Esophagus muscularis mucosa (tissue), 4 donors: ENCODE data around the gene GTF3C4.

Experiments used
- CTCF ChIP-seq, 3 experiments: fragments of 200-600 bp in 2 of 3; fragments of 450-650 bp in 1 of 3; sonication (generic) in 2 of 3; IDR thresholded peaks; one replicate each; pipeline ENCODE4 v1.5.1; 2017 to 2019; ENCODE audit warnings: antibody characterized with exemption in 3 of 3, mild to moderate bottlenecking in 2 of 3, moderate library complexity in 1 of 3
- EP300 ChIP-seq: sonication (generic); formaldehyde crosslinking; IDR thresholded peaks from one replicate; pipeline ENCODE4 v1.6.1; 2017; ENCODE audit warnings: antibody characterized with exemption
- POLR2A ChIP-seq: fragments of 450-650 bp; IDR thresholded peaks from one replicate; pipeline ENCODE4 v1.6.1; 2017; ENCODE audit warnings: antibody characterized with exemption, moderate library complexity, mild to moderate bottlenecking, low read depth
- POLR2AphosphoS5 ChIP-seq, 2 donors: sonication (generic); formaldehyde crosslinking; IDR thresholded peaks; one replicate each; pipeline ENCODE4 v1.6.1; 2017; ENCODE audit warnings: antibody characterized with exemption in 2 of 2

- TF ChIP-seq CTCF (IDR thresholded peaks at IDR 0.05) (no peak), POLR2A (no peak), EP300 (no peak), POLR2AphosphoS5 (IDR thresholded peaks at IDR 0.05) (no peak)
These were observed 26.0 kb upstream of the GTF3C4 start for GRCh38 chr9:132644251-132644650.
